OCI-LY1 (cell line): ENCODE data around the gene CD6.

Source experiments
- EZH2 ChIP-seq: fragments of 200-600 bp; sonication (generic), shearing (Covaris generic); IDR thresholded peaks from 2 replicates; pipeline ENCODE4 v1.8.0; 2017; ENCODE audit warnings: borderline replicate concordance, mixed run types, mild to moderate bottlenecking, antibody characterized with exemption, low read length, moderate library complexity, mixed read lengths
- TF ChIP-seq, protein P1 (sequence below): fragments of 200-600 bp; sonication (generic), shearing (Covaris generic); IDR thresholded peaks from 2 replicates; pipeline ENCODE4 v1.5.1; 2017; ENCODE audit warnings: mild to moderate bottlenecking, antibody characterized with exemption, low read length, moderate library complexity, mixed read lengths

DNA sequence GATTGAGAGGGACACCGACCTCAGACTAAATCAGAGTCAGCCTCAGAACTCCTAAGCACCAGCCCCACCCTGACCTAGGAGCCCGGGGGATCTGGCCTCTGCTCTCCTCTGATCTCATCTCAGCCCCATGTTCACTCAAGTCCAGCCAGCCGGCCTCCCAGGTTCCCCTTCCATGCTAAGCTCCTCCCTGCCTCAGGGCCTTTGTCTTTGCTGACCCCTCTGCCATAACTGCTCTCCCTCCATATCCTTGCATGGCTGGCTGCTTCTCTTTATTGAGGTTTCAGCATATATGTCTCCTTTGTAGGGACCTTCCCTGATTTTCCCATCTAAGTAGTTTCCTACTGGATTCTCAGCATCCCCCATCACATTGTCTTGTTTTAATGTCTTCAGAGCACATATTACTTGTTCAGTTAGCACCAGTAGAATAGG is 18.7 kb upstream of the CD6 start:
- TF ChIP-seq, protein P1, sequence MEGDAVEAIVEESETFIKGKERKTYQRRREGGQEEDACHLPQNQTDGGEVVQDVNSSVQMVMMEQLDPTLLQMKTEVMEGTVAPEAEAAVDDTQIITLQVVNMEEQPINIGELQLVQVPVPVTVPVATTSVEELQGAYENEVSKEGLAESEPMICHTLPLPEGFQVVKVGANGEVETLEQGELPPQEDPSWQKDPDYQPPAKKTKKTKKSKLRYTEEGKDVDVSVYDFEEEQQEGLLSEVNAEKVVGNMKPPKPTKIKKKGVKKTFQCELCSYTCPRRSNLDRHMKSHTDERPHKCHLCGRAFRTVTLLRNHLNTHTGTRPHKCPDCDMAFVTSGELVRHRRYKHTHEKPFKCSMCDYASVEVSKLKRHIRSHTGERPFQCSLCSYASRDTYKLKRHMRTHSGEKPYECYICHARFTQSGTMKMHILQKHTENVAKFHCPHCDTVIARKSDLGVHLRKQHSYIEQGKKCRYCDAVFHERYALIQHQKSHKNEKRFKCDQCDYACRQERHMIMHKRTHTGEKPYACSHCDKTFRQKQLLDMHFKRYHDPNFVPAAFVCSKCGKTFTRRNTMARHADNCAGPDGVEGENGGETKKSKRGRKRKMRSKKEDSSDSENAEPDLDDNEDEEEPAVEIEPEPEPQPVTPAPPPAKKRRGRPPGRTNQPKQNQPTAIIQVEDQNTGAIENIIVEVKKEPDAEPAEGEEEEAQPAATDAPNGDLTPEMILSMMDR: no peak
- no peak for TF ChIP-seq EZH2
